GM19193 (cell line): ENCODE results near the gene CNOT3.

Source experiments
- POLR2A ChIP-seq: IDR thresholded peaks from 4 replicates; pipeline ENCODE4 v1.6.1; 2011; ENCODE audit not compliant: insufficient read depth, insufficient read length; ENCODE audit errors: extremely low read depth

Gene CNOT3

DNA sequence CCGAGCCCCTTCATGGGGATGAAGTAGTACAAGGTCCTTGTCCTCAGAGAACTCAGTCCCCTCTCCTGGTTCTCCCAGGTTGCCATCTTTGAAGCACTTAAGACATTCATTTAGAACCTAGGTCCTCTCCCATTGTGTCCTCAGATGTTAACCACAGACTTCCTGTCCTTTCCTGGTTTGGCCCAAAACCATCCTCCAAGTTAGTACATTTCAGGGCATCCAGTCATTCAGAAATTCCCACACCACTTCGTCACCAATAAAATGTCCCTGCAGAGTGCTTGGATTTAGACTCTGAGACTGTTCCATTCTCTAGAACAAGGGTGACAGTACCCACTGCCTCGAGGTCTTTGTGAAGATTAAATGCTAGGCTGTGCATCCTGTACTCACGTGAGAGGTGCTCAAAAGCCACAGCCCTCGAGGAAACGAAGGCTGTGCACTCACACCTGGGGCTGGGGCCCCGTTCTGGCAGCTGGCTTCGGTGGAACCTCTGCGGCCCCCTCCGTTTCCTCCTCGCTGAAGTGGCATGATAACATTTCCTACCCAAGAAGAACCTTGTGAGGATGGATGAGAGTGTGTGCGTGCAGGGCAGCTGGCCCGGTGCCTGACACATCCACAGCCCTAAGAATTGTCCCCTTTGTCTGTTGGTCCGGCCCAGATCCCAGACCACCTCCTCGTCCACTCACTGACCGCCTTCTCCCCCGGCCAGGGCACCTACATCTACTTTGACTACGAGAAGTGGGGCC is 17.2 kb downstream of the CNOT3 start:
- TF ChIP-seq POLR2A: no peak

DNA sequence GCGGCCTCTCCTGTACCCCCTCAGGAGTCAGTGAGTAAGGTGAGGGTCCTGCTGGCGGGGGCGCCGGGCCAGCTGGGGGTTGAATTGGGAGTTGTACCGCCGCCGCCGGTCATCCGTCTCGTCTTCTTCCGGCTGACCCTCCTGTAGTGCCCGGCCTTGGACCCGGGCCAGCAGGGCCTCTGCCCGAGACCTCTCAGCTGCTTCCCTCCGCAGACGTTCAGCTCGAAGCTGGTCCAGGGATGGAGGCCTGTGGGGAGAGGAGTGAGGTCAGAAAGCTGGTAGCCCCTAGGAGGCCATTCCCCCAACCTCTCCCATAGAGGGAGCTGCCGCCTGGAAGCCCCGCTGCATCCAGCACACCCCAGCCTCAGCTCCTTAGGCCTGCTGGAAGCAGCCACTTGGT is 18.1 kb downstream of the CNOT3 start:
- TF ChIP-seq POLR2A: peak; percentile 25

DNA sequence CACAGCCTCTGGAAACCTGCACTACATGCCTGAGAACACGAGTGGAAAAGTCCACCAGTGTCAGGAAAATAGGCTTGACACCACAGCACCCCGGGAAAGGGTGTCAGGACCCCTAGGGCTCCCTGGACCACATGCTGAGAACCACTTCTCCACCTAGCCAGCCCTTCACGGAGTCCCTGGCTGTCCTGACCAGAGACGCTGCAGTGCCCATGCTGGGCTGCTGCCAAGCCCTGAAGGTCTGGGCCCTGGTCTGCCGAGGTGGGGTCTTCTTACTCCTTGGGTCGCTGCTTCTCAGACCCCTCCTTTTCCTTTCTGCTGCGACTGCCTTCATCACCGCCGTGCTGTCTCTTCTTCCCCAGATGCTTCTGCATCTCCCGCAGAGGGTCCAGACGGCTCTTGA is 18.9 kb downstream of the CNOT3 start:
- no peak for TF ChIP-seq POLR2A

DNA sequence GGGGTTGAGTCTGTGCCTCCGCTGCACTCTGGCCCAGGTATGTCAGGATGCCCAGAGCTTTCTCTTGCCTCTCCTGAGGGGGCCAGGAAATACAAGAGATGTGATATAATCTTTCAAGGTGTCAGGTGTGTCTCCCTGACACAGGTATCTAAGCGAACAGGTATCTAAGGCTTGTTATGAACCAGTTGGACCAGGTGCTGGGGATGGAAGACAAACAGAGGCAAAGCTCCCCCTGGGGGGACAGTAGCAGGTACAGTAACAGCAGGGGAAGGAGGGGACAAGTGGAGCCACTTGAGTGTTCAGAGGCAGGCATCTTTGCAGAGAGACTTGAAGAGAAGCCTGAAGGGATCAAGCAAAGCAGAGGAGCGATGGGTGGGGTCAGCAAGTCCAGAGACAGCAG is 19.4 kb downstream of the CNOT3 start:
- no peak for TF ChIP-seq POLR2A

DNA sequence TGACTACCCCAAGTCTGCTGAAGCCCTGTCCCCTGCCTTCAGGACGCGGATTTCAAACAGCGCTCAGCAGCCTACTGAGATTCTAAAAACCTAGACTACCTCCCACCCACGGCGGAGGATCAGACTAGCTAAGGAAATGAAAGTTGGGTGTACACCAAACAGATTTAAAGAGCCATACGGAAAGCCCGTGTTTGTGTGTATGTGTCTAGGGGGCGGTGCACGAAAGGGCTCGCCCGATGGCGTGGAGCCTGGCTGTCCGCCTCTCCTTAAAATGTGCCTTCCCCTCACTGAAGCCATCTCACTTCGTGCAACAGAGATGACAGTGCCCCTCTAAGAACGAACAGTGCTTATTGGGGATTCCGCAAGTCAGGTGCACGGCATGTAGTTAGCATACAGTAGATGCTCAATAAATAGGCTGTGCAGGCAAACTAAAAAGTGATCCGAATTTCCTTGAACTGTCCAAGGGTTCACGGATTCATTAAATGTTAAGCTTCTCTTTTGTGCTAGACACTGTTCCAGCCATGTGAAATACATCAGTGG is 21.3 kb downstream of the CNOT3 start:
- TF ChIP-seq POLR2A: no peak

DNA sequence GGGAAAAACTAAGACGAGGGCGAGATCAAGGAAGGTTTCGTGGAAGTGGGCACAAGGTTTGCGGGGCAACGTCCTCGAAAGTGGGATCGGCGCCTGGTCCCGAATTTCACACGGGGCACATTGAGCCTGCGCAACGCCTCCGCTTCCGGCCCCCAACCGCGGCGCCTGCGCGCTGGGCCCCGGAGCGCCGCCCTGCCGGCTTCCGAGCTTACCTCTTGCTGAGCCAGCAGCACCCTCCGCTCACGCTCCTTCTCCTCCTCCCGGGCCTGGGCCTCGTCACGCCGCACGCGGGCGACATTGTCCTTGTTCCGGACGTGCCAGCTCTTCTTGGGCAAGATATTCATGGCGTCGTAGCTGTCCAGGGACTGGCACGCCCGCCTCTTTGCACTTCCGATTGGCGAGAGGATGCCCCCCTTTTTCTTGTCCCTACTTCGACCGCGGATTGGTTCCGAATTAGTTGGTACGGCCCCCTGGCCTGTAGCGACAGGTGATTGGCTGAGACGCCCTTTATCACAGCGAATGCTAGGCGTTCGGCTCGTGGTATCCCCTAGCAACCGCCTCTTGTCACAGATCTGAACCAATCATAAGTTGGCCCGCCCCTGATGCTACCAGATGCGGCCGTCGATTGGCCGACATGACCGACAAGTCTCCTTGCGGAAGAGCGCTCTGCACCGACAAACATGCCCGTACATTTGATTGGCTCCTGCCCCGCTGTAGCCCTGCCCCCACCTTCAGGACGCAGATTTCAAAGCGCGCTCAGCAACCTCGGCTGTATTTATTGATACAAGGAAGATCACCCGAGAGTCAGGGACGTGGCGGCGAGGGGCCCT is 22.0 kb downstream of the CNOT3 start, which contains the start of gene LENG1:
LENG1 (minus strand) TSS at position 370 of the 830 bp plus-strand sequence; CDS start at position 344, 26 bp downstream.
- peak; percentile 87 for TF ChIP-seq POLR2A

- TF ChIP-seq POLR2A: no peak
Measured at GRCh38 chr19:54160182-54160811, 22.7 kb downstream of the CNOT3 start.

GRCh38 chr19:54160854-54161253 is 23.3 kb downstream of the CNOT3 start:
- no peak for TF ChIP-seq POLR2A

DNA sequence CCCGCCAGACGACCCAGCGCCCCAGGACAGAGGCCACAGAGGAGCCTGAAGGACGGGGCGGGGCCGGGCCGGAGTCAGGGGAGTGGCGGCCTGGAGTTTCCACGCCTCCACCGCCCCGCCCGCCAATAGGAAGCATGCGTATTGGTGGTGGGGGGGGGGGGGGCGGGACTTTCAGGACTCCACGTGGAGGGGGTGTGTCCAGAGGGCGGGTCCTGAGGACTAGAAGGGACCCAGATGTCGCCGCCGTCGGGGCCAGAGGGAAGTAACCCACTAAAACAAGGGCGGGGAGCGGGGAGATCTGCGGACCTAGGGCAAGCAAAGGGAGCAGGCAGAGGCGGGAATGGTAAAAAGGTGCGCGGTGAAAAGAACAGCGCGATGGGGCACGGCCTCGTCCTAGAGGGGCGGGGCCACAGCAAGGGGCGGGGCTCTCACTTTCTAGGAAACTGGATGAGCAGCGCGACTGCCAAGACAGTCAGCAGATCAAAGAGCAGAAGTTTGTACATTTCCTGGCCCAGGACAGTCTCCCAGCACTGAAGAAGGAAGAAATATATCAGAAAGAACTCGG is 24.8 kb downstream of the CNOT3 start:
- no peak for TF ChIP-seq POLR2A

- no peak for TF ChIP-seq POLR2A
Measured at GRCh38 chr19:54162884-54163283, 25.3 kb downstream of the CNOT3 start.

GRCh38 chr19:54164369-54165068 is 27.0 kb downstream of the CNOT3 start:
- no peak for TF ChIP-seq POLR2A

- TF ChIP-seq POLR2A: no peak
Measured at GRCh38 chr19:54165222-54165621, 27.7 kb downstream of the CNOT3 start.

- TF ChIP-seq POLR2A: no peak
Measured at GRCh38 chr19:54168174-54168917, 30.8 kb downstream of the CNOT3 start.
